H1 (cell line): ENCODE measurements around the gene CSRP1. TPM values are rescaled to one million over a fixed set of nuclear protein-coding genes. Genes with fewer than 3 reads are reported as not detected.

ENCODE experiments used
- ASH2L ChIP-seq: fragments of 200-600, 300-600 bp; sonication (generic); IDR thresholded peaks from one replicate; pipeline ENCODE4 v1.7.1; 2017; ENCODE audit warnings: low read length
- BRCA1 ChIP-seq: IDR thresholded peaks from 2 replicates; pipeline ENCODE4 v1.6.1; 2012; ENCODE audit warnings: low read depth, low read length, improper control_type of control experiment
- CBX5 ChIP-seq: fragments of 300-800, 300-1000 bp; sonication (generic); IDR thresholded peaks from 2 replicates; pipeline ENCODE4 v1.7.1; 2016; ENCODE audit warnings: antibody characterized with exemption, low read length, low read depth
- CBX8 ChIP-seq: fragments of 300-800, 300-1000 bp; sonication (generic); IDR thresholded peaks from 2 replicates; pipeline ENCODE4 v1.7.1; 2016; ENCODE audit warnings: low read depth, low read length, borderline replicate concordance
- CHD2 ChIP-seq: IDR thresholded peaks from 2 replicates; pipeline ENCODE4 v1.6.1; 2012; ENCODE audit warnings: low read length, improper control_type of control experiment
- EGR1 ChIP-seq: IDR thresholded peaks from 2 replicates; pipeline ENCODE4 v1.6.1; 2011; ENCODE audit warnings: low read depth, low read length, borderline replicate concordance
- GABPA ChIP-seq: IDR thresholded peaks from 2 replicates; pipeline ENCODE4 v1.6.1; 2011; ENCODE audit warnings: mild to moderate bottlenecking, low read length, moderate library complexity, borderline replicate concordance; ENCODE audit not compliant: insufficient read depth
- JUND ChIP-seq: IDR thresholded peaks from 2 replicates; pipeline ENCODE4 v1.6.1; 2011; ENCODE audit warnings: mild to moderate bottlenecking, improper control_type of control experiment, low read length
- KDM4A ChIP-seq: IDR thresholded peaks from one replicate; pipeline ENCODE4 v1.7.1; 2012; ENCODE audit warnings: low read depth, mild to moderate bottlenecking, moderate library complexity, low read length, inconsistent platforms; ENCODE audit not compliant: severe bottlenecking
- MAFK ChIP-seq: IDR thresholded peaks from 2 replicates; pipeline ENCODE4 v1.6.1; 2012; ENCODE audit warnings: low read depth, mild to moderate bottlenecking, improper control_type of control experiment, low read length
- NANOG ChIP-seq: IDR thresholded peaks from 2 replicates; pipeline ENCODE4 v1.6.1; 2011; ENCODE audit warnings: low read length, low read depth, mild to moderate bottlenecking, inconsistent platforms; ENCODE audit not compliant: insufficient read depth, poor library complexity, severe bottlenecking
- RAD21 ChIP-seq, 2 experiments: IDR thresholded peaks in 1 of 2; conservative IDR thresholded peaks in 1 of 2; 2 replicates each; pipeline ENCODE4 v1.6.1; 2011; ENCODE audit warnings: low read depth in 2 of 2, low read length in 2 of 2, improper control_type of control experiment in 1 of 2, inconsistent platforms in 1 of 2, mild to moderate bottlenecking in 1 of 2, moderate library complexity in 1 of 2
- RBBP5 ChIP-seq: IDR thresholded peaks from 2 replicates; pipeline ENCODE4 v1.7.1; 2012; ENCODE audit warnings: low read depth, mild to moderate bottlenecking, inconsistent platforms, low read length, moderate library complexity, borderline replicate concordance
- RFX5 ChIP-seq: IDR thresholded peaks from 2 replicates; pipeline ENCODE4 v1.6.1; 2011; ENCODE audit warnings: low read depth, low read length, improper control_type of control experiment, borderline replicate concordance
- RXRA ChIP-seq: IDR thresholded peaks from 2 replicates; pipeline ENCODE4 v1.6.1; 2011; ENCODE audit warnings: low read depth, mild to moderate bottlenecking, low read length, moderate library complexity; ENCODE audit not compliant: insufficient read depth
- SAP30 ChIP-seq: fragments of 300-600 bp; sonication (generic); IDR thresholded peaks from 2 replicates; pipeline ENCODE4 v1.7.1; 2012; ENCODE audit warnings: low read length, moderate library complexity, mild to moderate bottlenecking, inconsistent platforms; ENCODE audit not compliant: insufficient read depth, insufficient replicate concordance
- SRF ChIP-seq: IDR thresholded peaks from 2 replicates; pipeline ENCODE4 v1.6.1; 2011; ENCODE audit warnings: mild to moderate bottlenecking, low read depth, low read length, moderate library complexity
- TBP ChIP-seq: IDR thresholded peaks from 2 replicates; pipeline ENCODE4 v1.6.1; 2011; ENCODE audit warnings: low read depth, low read length, improper control_type of control experiment
- YY1 ChIP-seq: IDR thresholded peaks from 2 replicates; pipeline ENCODE4 v1.6.1; 2011; ENCODE audit warnings: low read depth, mild to moderate bottlenecking, low read length
- polyA plus RNA-seq, 7 experiments: library from polyadenylated mRNA; depleted of rRNA in 3 of 7; stranded (reverse) in 5 of 7; unstranded in 2 of 7; fragments of >200 nt in 5 of 7; fragments of 200-250 nt in 2 of 7; gene quantifications; 1 replicate in 5 of 7; 2 replicates in 1 of 7; 4 replicates in 1 of 7; pipeline versions ENCODE4 v1.2.1 to v1.2.3, GENCODE V29; 2011 to 2013; ENCODE audit warnings: missing spikeins in 2 of 7, mixed read lengths in 2 of 7
- total RNA-seq: library from RNA; stranded (reverse); fragmentation: NEBNext Ultra II Directional; extraction: Animal tissue kit (Norgen Biotek cat#: 25700); gene quantifications from 2 replicates; pipeline ENCODE4 v1.2.1, GENCODE V29; 2021
- TF ChIP-seq, protein P1 (sequence below): IDR thresholded peaks from 2 replicates; pipeline ENCODE4 v1.6.1; 2011; ENCODE audit warnings: low read length, improper control_type of control experiment
- TF ChIP-seq, protein P2 (sequence below): IDR thresholded peaks from 2 replicates; pipeline ENCODE4 v1.6.1; 2012; ENCODE audit warnings: inconsistent platforms
- TF ChIP-seq, protein P3 (sequence below): IDR thresholded peaks from 2 replicates; pipeline ENCODE4 v1.6.1; 2011; ENCODE audit warnings: low read depth, mild to moderate bottlenecking, low read length; ENCODE audit not compliant: insufficient read depth

Gene CSRP1
- total and polyA plus RNA-seq, 2 of the 8 experiments (the other 6 are each of a cell fraction or from before 2014, with no cell fraction given): 14.2 to 22.3 TPM

GRCh38 chr1:201506557-201507359 is at the start of gene CSRP1 (continued):
- TF ChIP-seq, protein P1, sequence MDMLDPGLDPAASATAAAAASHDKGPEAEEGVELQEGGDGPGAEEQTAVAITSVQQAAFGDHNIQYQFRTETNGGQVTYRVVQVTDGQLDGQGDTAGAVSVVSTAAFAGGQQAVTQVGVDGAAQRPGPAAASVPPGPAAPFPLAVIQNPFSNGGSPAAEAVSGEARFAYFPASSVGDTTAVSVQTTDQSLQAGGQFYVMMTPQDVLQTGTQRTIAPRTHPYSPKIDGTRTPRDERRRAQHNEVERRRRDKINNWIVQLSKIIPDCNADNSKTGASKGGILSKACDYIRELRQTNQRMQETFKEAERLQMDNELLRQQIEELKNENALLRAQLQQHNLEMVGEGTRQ: no peak
- TF ChIP-seq CBX5 (no peak), GABPA (peak; percentile 66; the same call in 1 of the 2 replicates), YY1 (no peak), TBP (0 out of 2 replicates have a peak, but pooled peaks have one; percentile 9), RBBP5 (peak; percentile 34; the same call in 1 of the 2 replicates), SRF (no peak), BRCA1 (no peak), RAD21 (IDR thresholded peaks at IDR 0.05 in 1 of 2, conservative IDR thresholded peaks at IDR 0.05 in 1 of 2; ENCODE audit: low read depth in 2 of 2, low read length in 2 of 2) (no peak), JUND (no peak), ASH2L (peak; percentile 43), EGR1 (no peak), RXRA (no peak), KDM4A (peak; percentile 91), CHD2 (no peak), NANOG (no peak), SAP30 (no peak), MAFK (no peak), CBX8 (no peak), RFX5 (no peak)
- TF ChIP-seq, protein P2, sequence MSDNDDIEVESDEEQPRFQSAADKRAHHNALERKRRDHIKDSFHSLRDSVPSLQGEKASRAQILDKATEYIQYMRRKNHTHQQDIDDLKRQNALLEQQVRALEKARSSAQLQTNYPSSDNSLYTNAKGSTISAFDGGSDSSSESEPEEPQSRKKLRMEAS: peak; percentile 81
- TF ChIP-seq, protein P3, sequence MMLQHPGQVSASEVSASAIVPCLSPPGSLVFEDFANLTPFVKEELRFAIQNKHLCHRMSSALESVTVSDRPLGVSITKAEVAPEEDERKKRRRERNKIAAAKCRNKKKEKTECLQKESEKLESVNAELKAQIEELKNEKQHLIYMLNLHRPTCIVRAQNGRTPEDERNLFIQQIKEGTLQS: no peak
